Retinal pigment epithelial cell (primary cell): ENCODE measurements around the gene PLPP1.
A peak's percentile ranks its signal among the peaks of the same experiment; 100 is the strongest.

ENCODE experiments used
- DNase-seq: peaks from one replicate; pipeline ENCODE4 v3.0.0-alpha.2; 2010; ENCODE audit warnings: low read depth
- H3K4me3 ChIP-seq: 2 replicates; pipeline ENCODE4 v1.5.1; 2011; ENCODE audit warnings: mild to moderate bottlenecking, low read length, control low read depth, moderate library complexity
- TF ChIP-seq, protein P1 (sequence below): conservative IDR thresholded peaks from 2 replicates; pipeline ENCODE4 v1.5.1; 2011; ENCODE audit warnings: low read depth, low read length, control low read depth, inconsistent platforms

PLPP1 gene

DNA sequence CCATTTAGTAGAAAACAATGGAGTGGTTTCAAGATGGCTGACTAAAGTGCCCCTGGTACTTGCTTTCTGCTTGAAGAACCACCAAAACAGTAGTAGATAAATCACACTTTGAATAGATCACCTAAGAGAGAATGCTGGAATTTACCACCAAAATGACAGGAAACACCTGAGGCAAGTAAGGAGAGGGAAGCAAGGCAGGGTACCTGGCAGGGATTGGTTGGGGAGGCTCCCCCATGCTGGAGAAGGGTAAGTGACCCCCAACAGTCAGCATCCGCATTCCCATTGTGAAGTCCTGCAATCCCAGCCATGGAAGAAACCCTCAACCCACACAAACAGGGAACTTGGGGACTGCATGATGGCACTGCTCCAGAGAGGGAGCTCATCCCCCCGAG is 105.5 kb downstream of the PLPP1 start:
- no peak overlapping the region for H3K4me3 ChIP-seq
- DNase-seq: no peak
- TF ChIP-seq, protein P1, sequence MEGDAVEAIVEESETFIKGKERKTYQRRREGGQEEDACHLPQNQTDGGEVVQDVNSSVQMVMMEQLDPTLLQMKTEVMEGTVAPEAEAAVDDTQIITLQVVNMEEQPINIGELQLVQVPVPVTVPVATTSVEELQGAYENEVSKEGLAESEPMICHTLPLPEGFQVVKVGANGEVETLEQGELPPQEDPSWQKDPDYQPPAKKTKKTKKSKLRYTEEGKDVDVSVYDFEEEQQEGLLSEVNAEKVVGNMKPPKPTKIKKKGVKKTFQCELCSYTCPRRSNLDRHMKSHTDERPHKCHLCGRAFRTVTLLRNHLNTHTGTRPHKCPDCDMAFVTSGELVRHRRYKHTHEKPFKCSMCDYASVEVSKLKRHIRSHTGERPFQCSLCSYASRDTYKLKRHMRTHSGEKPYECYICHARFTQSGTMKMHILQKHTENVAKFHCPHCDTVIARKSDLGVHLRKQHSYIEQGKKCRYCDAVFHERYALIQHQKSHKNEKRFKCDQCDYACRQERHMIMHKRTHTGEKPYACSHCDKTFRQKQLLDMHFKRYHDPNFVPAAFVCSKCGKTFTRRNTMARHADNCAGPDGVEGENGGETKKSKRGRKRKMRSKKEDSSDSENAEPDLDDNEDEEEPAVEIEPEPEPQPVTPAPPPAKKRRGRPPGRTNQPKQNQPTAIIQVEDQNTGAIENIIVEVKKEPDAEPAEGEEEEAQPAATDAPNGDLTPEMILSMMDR: no peak

DNA sequence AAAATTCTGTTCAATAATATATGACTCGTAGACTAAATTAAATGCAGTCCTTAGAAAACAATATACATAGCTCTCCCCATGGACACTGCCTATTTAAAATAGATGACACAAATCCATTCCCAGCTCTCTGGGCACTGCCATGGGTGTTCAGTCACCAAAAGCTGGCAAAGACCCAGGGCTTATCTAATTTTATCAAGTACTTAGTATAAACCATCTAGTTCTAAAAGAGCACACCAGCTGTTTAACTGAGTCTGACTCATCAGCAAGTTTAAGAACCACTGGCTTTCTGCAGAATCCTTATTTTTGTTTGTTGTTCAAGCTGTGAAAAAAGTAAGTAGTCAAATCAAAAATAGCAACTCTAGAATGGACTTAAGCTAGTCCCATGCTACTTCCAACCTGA is 107.6 kb downstream of the PLPP1 start:
- peak; percentile 56 for DNase-seq
- no peak overlapping the region for H3K4me3 ChIP-seq
- TF ChIP-seq, protein P1: no peak

DNA sequence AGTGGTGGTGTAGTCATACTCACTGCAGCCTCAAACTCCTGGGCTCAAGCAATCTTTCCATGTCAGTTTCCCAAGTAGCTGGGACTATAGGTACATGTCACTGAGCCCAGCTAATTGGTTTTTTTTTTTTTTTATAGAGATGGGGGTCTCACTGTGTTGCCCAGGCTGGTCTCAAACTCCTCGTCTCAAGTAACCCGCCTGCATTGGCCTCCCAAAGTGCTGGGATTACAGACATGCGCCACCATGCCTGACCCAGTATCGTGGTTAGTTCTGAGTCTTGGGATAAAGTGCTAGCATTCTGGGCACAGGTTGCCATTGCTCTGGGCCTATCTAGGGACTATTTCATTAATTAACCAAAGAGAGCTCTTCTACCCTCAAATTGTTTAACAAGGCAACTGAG is 108.3 kb downstream of the PLPP1 start:
- H3K4me3 ChIP-seq: no peak overlapping the region
- TF ChIP-seq, protein P1: no peak
- no peak for DNase-seq

DNA sequence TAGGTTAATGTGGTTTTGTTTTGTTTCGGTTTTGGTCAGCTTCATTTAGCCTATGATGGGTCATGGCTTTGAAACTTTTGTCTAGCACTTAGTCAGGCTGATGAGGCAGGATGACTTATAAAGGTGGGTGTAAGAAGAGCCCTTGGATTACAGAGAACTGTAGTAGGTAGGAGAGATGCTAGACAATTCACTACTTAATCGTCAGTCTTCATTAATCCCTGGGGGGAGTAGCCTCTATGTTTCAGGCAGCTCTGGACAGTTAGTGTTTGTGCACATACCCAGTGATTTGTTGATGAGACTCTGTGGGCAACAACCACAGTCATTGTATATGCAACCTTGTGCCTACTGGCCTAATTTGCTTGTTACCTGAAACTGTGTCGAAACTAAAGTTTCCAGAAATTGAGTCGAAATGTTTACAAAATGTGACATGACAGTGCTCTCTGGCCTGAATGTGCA is 113.7 kb downstream of the PLPP1 start:
- TF ChIP-seq, protein P1: no peak
- DNase-seq: no peak
- no peak overlapping the region for H3K4me3 ChIP-seq

DNA sequence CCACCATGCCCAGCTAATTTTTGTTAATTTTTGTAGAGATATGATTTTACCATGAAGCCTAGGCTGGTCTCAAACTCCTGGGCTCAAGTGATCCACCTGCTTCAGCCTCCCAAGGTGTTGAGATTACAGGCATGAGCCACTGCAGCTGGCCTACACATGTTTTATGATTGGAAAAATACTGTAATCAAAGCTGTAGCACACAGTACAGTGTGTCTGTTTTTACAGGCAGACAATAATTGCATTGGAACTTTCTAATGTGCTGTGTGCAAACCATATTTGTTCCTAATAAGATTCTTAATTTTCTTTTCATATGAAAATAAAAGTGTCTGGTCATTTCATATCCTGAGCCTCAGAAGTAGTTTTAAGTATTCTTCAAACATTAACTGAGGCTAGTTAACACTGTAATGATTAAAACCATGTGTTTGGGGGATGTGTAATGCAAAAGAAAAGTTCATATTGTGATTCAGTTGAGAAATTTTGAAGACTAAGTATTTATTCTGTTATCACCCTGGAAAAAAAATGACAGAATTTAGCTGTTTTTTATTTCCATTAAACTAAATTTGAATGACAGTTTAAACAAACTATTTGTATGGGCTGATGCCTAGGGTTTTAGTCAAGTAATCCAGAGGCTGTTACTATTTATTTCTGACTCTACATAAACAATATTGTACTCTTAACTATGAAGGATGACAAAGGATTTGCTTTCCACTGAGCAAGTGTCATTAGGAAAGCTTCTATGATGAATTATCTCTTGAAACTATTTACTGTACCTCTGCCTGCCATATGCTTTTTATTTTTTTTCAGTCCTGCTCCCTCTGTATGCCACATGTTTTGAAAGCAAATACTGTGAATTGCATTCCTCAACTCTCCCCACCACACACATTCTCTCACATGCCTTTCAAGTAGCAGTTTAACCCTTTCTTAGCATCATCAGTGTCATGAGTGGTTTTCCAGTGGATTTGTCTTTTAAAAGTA is 115.5 kb downstream of the PLPP1 start:
- no peak for DNase-seq
- no peak overlapping the region for H3K4me3 ChIP-seq
- TF ChIP-seq, protein P1: no peak

DNA sequence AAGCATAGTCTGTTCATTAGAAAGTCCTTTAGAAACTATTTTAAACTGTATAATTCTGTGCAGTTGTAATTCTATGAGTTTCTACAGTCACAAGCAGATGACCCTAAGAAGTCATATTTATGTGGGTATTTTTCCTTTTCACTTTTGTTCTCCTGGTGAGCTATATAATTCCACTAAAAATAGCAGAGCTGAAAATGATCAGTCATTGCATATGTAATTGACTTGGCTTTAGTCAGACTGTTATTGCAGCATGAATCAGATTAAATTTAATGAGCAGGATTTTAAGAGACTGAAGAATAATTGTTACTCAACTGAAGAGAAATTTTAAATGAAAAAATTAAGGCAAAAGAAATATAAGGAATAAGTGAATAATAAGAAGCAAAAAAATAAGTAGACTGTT is 118.5 kb downstream of the PLPP1 start:
- no peak for DNase-seq
- TF ChIP-seq, protein P1: no peak
- no peak overlapping the region for H3K4me3 ChIP-seq

DNA sequence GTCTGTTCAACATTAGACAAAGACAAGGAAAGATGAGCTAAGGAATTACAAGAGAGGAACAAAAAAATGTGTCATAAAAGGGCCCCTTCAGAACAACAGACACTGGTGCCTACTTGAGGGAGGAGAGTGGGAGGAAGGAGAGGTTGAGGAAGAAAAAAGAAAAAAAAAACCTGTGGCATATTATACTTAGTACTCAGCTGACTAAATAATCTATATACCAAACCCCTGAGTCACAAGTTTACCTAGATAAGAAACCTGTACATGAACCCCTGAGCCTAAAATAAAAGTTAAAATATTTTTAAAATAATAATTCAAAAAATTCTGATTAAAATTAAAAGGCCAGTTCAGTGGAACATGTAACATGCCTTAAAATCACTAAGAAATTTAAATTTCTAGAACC is 119.7 kb downstream of the PLPP1 start:
- TF ChIP-seq, protein P1: no peak
- no peak for DNase-seq
- no peak overlapping the region for H3K4me3 ChIP-seq
